Measurements from ENCODE around the gene ZHX3. TPM values are rescaled to one million over a fixed set of nuclear protein-coding genes. Genes with fewer than 3 reads are reported as not detected.

ZHX3 gene
- total RNA-seq, 1 donor = 36.6 TPM

- H3K27me3 ChIP-seq (ENCODE audit: insufficient read depth, low read length) = no peaks in the 10 kb centered on the region
- no peaks in the 10 kb centered on the region for H3K4me1 ChIP-seq (ENCODE audit: insufficient read depth, low read length)
- no peak overlapping the region for H3K4me3 ChIP-seq (ENCODE audit: insufficient read depth, low read length)
- H3K4me2 ChIP-seq (ENCODE audit: insufficient read depth, low read length) = no peak overlapping the region
- H3K27ac ChIP-seq (ENCODE audit: low read depth, low read length) = no peak overlapping the region
- H3K9me3 ChIP-seq (ENCODE audit: low read depth, low read length) = no peaks in the 10 kb centered on the region
- H2AFZ ChIP-seq (ENCODE audit: low read length) = no peak overlapping the region
- DNase-seq (ENCODE audit: insufficient read length, low spot score, missing footprints) = no peak
- TF ChIP-seq, protein P1, sequence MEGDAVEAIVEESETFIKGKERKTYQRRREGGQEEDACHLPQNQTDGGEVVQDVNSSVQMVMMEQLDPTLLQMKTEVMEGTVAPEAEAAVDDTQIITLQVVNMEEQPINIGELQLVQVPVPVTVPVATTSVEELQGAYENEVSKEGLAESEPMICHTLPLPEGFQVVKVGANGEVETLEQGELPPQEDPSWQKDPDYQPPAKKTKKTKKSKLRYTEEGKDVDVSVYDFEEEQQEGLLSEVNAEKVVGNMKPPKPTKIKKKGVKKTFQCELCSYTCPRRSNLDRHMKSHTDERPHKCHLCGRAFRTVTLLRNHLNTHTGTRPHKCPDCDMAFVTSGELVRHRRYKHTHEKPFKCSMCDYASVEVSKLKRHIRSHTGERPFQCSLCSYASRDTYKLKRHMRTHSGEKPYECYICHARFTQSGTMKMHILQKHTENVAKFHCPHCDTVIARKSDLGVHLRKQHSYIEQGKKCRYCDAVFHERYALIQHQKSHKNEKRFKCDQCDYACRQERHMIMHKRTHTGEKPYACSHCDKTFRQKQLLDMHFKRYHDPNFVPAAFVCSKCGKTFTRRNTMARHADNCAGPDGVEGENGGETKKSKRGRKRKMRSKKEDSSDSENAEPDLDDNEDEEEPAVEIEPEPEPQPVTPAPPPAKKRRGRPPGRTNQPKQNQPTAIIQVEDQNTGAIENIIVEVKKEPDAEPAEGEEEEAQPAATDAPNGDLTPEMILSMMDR (IDR thresholded peaks at IDR 0.05; ENCODE audit: extremely low read depth, low read depth, low read length) = no peak
- H3K36me3 ChIP-seq (ENCODE audit: insufficient read depth, low read length) = no peaks in the 10 kb centered on the region
- peaks cover 8% of the 10 kb centered on the region for H4K20me1 ChIP-seq (ENCODE audit: insufficient read depth, low read length)
- peaks cover 66% of the 10 kb centered on the region for H3K79me2 ChIP-seq (ENCODE audit: insufficient read depth, low read length)
Observed at GRCh38 chr20:41258474-41258873, 59.1 kb downstream of the ZHX3 start.

DNA sequence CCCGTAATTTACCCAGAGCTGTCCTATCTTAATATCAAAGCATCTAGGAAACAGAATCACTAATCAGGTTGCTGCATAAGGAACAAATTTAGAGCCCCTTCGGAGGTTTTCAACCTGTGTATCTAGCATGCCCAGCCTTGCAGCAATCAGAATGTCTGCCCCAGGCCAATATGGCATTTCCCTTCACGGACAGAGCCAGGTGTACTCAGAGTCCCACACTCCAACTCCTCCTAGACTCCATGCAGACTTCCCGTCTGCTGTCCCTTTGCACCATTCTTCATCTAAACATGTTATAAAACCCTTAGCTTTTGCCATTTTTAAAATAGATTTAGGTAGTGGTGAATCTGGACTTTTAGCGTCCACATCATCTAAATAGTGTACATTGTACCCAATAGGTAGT lies 61.0 kb downstream of the ZHX3 start:
- Histone ChIP-seq H4K20me1 (ENCODE audit: insufficient read depth, low read length) (peaks cover 8% of the 10 kb centered on the region), H3K27ac (ENCODE audit: low read depth, low read length) (no peak overlapping the region), H3K4me1 (ENCODE audit: insufficient read depth, low read length) (no peaks in the 10 kb centered on the region), H3K4me3 (ENCODE audit: insufficient read depth, low read length) (no peak overlapping the region), H3K9me3 (ENCODE audit: low read depth, low read length) (no peaks in the 10 kb centered on the region), H3K4me2 (ENCODE audit: insufficient read depth, low read length) (no peak overlapping the region), H3K27me3 (ENCODE audit: insufficient read depth, low read length) (no peaks in the 10 kb centered on the region), H3K36me3 (ENCODE audit: insufficient read depth, low read length) (no peaks in the 10 kb centered on the region), H3K79me2 (ENCODE audit: insufficient read depth, low read length) (peaks cover 65% of the 10 kb centered on the region), H2AFZ (ENCODE audit: low read length) (no peak overlapping the region)
- no peak for DNase-seq (ENCODE audit: insufficient read length, low spot score, missing footprints)
- TF ChIP-seq, protein P1 (IDR thresholded peaks at IDR 0.05; ENCODE audit: extremely low read depth, low read depth, low read length) = no peak

- Histone ChIP-seq H3K4me2 (ENCODE audit: insufficient read depth, low read length) (no peak overlapping the region), H3K36me3 (ENCODE audit: insufficient read depth, low read length) (no peaks in the 10 kb centered on the region), H2AFZ (ENCODE audit: low read length) (no peak overlapping the region), H3K27ac (ENCODE audit: low read depth, low read length) (no peak overlapping the region), H3K9me3 (ENCODE audit: low read depth, low read length) (no peaks in the 10 kb centered on the region), H3K27me3 (ENCODE audit: insufficient read depth, low read length) (no peaks in the 10 kb centered on the region), H4K20me1 (ENCODE audit: insufficient read depth, low read length) (peaks cover 4% of the 10 kb centered on the region), H3K4me3 (ENCODE audit: insufficient read depth, low read length) (no peak overlapping the region), H3K4me1 (ENCODE audit: insufficient read depth, low read length) (no peaks in the 10 kb centered on the region), H3K79me2 (ENCODE audit: insufficient read depth, low read length) (peaks cover 63% of the 10 kb centered on the region)
- TF ChIP-seq, protein P1 (IDR thresholded peaks at IDR 0.05; ENCODE audit: extremely low read depth, low read depth, low read length) = no peak
- no peak for DNase-seq (ENCODE audit: insufficient read length, low spot score, missing footprints)
Observed at GRCh38 chr20:41255655-41256054, 61.9 kb downstream of the ZHX3 start.

DNA sequence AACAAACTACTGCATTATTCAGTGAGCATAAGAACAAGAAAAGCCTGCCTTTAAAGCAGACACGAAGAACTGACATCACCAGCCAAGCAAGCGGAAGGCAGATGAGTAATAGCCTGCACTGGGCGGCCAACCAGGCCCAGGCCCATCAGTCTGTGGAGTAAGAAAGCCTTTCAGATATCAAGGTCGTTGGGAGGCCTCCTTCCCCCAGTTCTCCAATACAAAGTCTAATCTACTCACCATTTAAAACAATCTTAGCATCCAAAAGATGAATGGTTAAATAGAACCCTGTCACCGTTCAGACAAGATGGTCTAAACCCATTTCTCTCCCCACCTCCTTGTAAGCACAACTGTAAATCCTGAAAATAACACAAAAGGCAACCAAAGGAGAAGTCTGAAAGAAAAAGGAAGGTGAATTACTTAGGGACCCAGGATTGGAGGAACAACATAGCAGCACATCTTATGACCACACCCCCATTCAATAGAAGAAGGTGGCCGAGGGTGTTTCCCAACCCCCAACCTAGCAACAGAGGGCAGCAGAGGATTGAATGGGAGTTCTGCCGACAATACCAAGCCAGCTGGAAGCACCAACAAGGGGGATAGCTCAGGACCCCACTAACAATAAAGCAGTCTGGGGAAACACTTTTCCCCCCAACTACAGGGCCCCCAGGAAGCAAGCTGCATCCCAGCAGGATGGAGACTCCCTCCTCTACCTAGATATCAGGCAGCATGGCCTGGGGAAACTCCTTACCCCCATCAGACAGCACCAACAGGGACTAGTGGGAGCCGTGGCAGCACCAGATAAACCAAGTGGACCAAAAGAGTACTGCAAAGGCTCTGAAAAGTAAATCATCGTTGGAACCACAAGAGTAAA lies 67.9 kb downstream of the ZHX3 start:
- Histone ChIP-seq H3K9me3 (ENCODE audit: low read depth, low read length) (no peaks in the 10 kb centered on the region), H2AFZ (ENCODE audit: low read length) (peak overlapping the region; percentile 62), H3K4me1 (ENCODE audit: insufficient read depth, low read length) (peaks cover 29% of the 10 kb centered on the region), H4K20me1 (ENCODE audit: insufficient read depth, low read length) (peaks cover 6% of the 10 kb centered on the region), H3K4me3 (ENCODE audit: insufficient read depth, low read length) (no peak overlapping the region), H3K79me2 (ENCODE audit: insufficient read depth, low read length) (peaks cover 61% of the 10 kb centered on the region), H3K4me2 (ENCODE audit: insufficient read depth, low read length) (peak overlapping the region; percentile 60), H3K36me3 (ENCODE audit: insufficient read depth, low read length) (no peaks in the 10 kb centered on the region), H3K27me3 (ENCODE audit: insufficient read depth, low read length) (no peaks in the 10 kb centered on the region), H3K27ac (ENCODE audit: low read depth, low read length) (peak overlapping the region; percentile 91)
- TF ChIP-seq, protein P1 (IDR thresholded peaks at IDR 0.05; ENCODE audit: extremely low read depth, low read depth, low read length) = peak; percentile 28
- peak; percentile 84 for DNase-seq (ENCODE audit: insufficient read length, low spot score, missing footprints)
